Activated T-helper 17 cell treated with anti-CD3 and anti-CD28 coated beads, Interleukin-2, amount 50 U/mL, for 72 hours (primary cell): ENCODE data around the gene OR6C2. TPM values are rescaled to one million over a fixed set of nuclear protein-coding genes. Genes with fewer than 3 reads are reported as not detected.
"Not testable (repeated sequence)": the region's sequence is repeated elsewhere in the genome, so short reads cannot be mapped to it uniquely, and the experiment has no call there.

Experiments used
- ATAC-seq: fragments of 150-1000 bp; cut with Tn5 transposase; replicated peaks from 2 replicates; pipeline ENCODE4 v1.10.0; 2021; ENCODE audit warnings: mild to moderate bottlenecking, moderate library complexity
- H3K27ac Mint-ChIP-seq: one replicate; pipeline ENCODE4 v1.8.0; 2022; ENCODE audit warnings: mixed read lengths
- H3K27me3 Mint-ChIP-seq: one replicate; pipeline ENCODE4 v1.8.0; 2022; ENCODE audit warnings: mixed read lengths
- H3K36me3 Mint-ChIP-seq: one replicate; pipeline ENCODE4 v1.8.0; 2022; ENCODE audit warnings: low read depth, mild to moderate bottlenecking, mixed read lengths
- H3K4me1 Mint-ChIP-seq: one replicate; pipeline ENCODE4 v1.8.0; 2022; ENCODE audit warnings: mixed read lengths
- H3K4me3 Mint-ChIP-seq: one replicate; pipeline ENCODE4 v1.8.0; 2022; ENCODE audit warnings: mild to moderate bottlenecking, mixed read lengths
- H3K9me3 Mint-ChIP-seq: one replicate; pipeline ENCODE4 v1.8.0; 2022; ENCODE audit warnings: mixed read lengths
- total RNA-seq, 2 donors: library from RNA; stranded (reverse); gene quantifications; one replicate each; pipeline ENCODE4 v1.2.3, GENCODE V29; 2022

OR6C2 gene
- total RNA-seq, 2 donors from 2014 or later: not detected

GRCh38 chr12:55445357-55445756 lies 1.5 kb downstream of the OR6C2 start:
- ATAC-seq: no peak
- H3K9me3 Mint-ChIP-seq: peaks cover 5% of the 10 kb centered on the region
- no peak overlapping the region for H3K27ac Mint-ChIP-seq
- no peaks in the 10 kb centered on the region for H3K4me1 Mint-ChIP-seq
- peaks cover 12% of the 10 kb centered on the region for H3K27me3 Mint-ChIP-seq
- H3K36me3 Mint-ChIP-seq: no peaks in the 10 kb centered on the region
- H3K4me3 Mint-ChIP-seq: no peak overlapping the region

- no peaks in the 10 kb centered on the region for H3K4me1 Mint-ChIP-seq
- H3K36me3 Mint-ChIP-seq: no peaks in the 10 kb centered on the region
- no peak overlapping the region for H3K27ac Mint-ChIP-seq
- no peak overlapping the region for H3K4me3 Mint-ChIP-seq
- ATAC-seq: no peak
- no peaks in the 10 kb centered on the region for H3K9me3 Mint-ChIP-seq
- H3K27me3 Mint-ChIP-seq: peaks cover 11% of the 10 kb centered on the region
These were observed 2.5 kb downstream of the OR6C2 start for GRCh38 chr12:55446326-55446725.

- ATAC-seq: no peak
- no peak overlapping the region for H3K4me3 Mint-ChIP-seq
- no peak overlapping the region for H3K27ac Mint-ChIP-seq
- H3K27me3 Mint-ChIP-seq: peaks cover 21% of the 10 kb centered on the region
- H3K4me1 Mint-ChIP-seq: no peaks in the 10 kb centered on the region
- H3K36me3 Mint-ChIP-seq: no peaks in the 10 kb centered on the region
- H3K9me3 Mint-ChIP-seq: no peaks in the 10 kb centered on the region
These were observed 4.9 kb downstream of the OR6C2 start for GRCh38 chr12:55448825-55449224.

- not testable (repeated sequence) for H3K4me3 Mint-ChIP-seq, ATAC-seq, H3K27ac Mint-ChIP-seq, H3K4me1 Mint-ChIP-seq, H3K36me3 Mint-ChIP-seq, H3K9me3 Mint-ChIP-seq
- H3K27me3 Mint-ChIP-seq: peaks cover 31% of the 10 kb centered on the region
These were observed 21.1 kb downstream of the OR6C2 start for GRCh38 chr12:55464926-55465325.

- no peaks in the 10 kb centered on the region for H3K36me3 Mint-ChIP-seq
These were observed 24.0 kb downstream of the OR6C2 start for GRCh38 chr12:55467836-55468235.

GRCh38 chr12:55469291-55469690 lies 25.4 kb downstream of the OR6C2 start:
- H3K27ac Mint-ChIP-seq: no peak overlapping the region

More at GRCh38 chr12:55467836-55468235, 24.0 kb downstream of the OR6C2 start:
- H3K4me1 Mint-ChIP-seq: no peaks in the 10 kb centered on the region
- no peak overlapping the region for H3K4me3 Mint-ChIP-seq
- H3K9me3 Mint-ChIP-seq: no peaks in the 10 kb centered on the region
- peaks cover 20% of the 10 kb centered on the region for H3K27me3 Mint-ChIP-seq
- ATAC-seq: no peak
- no peak overlapping the region for H3K27ac Mint-ChIP-seq

GRCh38 chr12:55470088-55470829 lies 26.4 kb downstream of the OR6C2 start, which contains the start of gene OR6C70:
OR6C70 (minus strand) TSS chr12:55470138; CDS start chr12:55470138, 0 bp downstream.
- H3K4me1 Mint-ChIP-seq: no peaks in the 10 kb centered on the region
- no peak for ATAC-seq
- H3K4me3 Mint-ChIP-seq: no peak within 1 kb of the TSS
- H3K9me3 Mint-ChIP-seq: no peaks in the 10 kb centered on the region
- peaks cover 20% of the 10 kb centered on the region for H3K27me3 Mint-ChIP-seq
- no peaks in the 10 kb centered on the region for H3K36me3 Mint-ChIP-seq
- no peak within 1 kb of the TSS for H3K27ac Mint-ChIP-seq

More at GRCh38 chr12:55469291-55469690, 25.4 kb downstream of the OR6C2 start:
- Mint-ChIP-seq H3K4me1 (no peaks in the 10 kb centered on the region), H3K36me3 (no peaks in the 10 kb centered on the region), H3K4me3 (no peak overlapping the region), H3K27me3 (peaks cover 20% of the 10 kb centered on the region), H3K9me3 (no peaks in the 10 kb centered on the region)
- ATAC-seq: no peak

GRCh38 chr12:55472264-55472663 lies 28.4 kb downstream of the OR6C2 start:
- no peaks in the 10 kb centered on the region for H3K9me3 Mint-ChIP-seq
- no peak overlapping the region for H3K27ac Mint-ChIP-seq
- peaks cover 19% of the 10 kb centered on the region for H3K27me3 Mint-ChIP-seq
- H3K4me1 Mint-ChIP-seq: no peaks in the 10 kb centered on the region
- H3K36me3 Mint-ChIP-seq: no peaks in the 10 kb centered on the region
- no peak overlapping the region for H3K4me3 Mint-ChIP-seq
- ATAC-seq: no peak

GRCh38 chr12:55479136-55479535 lies 35.3 kb downstream of the OR6C2 start:
- ATAC-seq, H3K4me3 Mint-ChIP-seq, H3K27ac Mint-ChIP-seq, H3K9me3 Mint-ChIP-seq, H3K4me1 Mint-ChIP-seq, H3K36me3 Mint-ChIP-seq: not testable (repeated sequence)
- peaks cover 27% of the 10 kb centered on the region for H3K27me3 Mint-ChIP-seq

- H3K4me1 Mint-ChIP-seq, H3K9me3 Mint-ChIP-seq, H3K4me3 Mint-ChIP-seq, H3K36me3 Mint-ChIP-seq, ATAC-seq, H3K27ac Mint-ChIP-seq: not testable (repeated sequence)
- peaks cover 19% of the 10 kb centered on the region for H3K27me3 Mint-ChIP-seq
These were observed 40.4 kb downstream of the OR6C2 start for GRCh38 chr12:55484284-55484683.

- Mint-ChIP-seq H3K4me3 (no peak within 1 kb of the TSS), H3K27ac (no peak within 1 kb of the TSS), H3K9me3 (no peaks in the 10 kb centered on the region), H3K36me3 (no peaks in the 10 kb centered on the region), H3K27me3 (peaks cover 8% of the 10 kb centered on the region), H3K4me1 (no peaks in the 10 kb centered on the region)
- ATAC-seq: no peak
These were observed 48.2 kb downstream of the OR6C2 start, which contains the start of gene OR6C68 for GRCh38 chr12:55492078-55492477. OR6C68 (plus strand) TSS chr12:55492378; CDS start chr12:55492378, 0 bp downstream.

GRCh38 chr12:55495490-55495889 lies 51.6 kb downstream of the OR6C2 start:
- no peak for ATAC-seq
- no peak overlapping the region for H3K27ac Mint-ChIP-seq
- H3K9me3 Mint-ChIP-seq: no peaks in the 10 kb centered on the region
- no peaks in the 10 kb centered on the region for H3K36me3 Mint-ChIP-seq
- H3K4me3 Mint-ChIP-seq: no peak overlapping the region
- H3K27me3 Mint-ChIP-seq: peaks cover 11% of the 10 kb centered on the region
- H3K4me1 Mint-ChIP-seq: peaks cover 5% of the 10 kb centered on the region

GRCh38 chr12:55499231-55499630 lies 55.4 kb downstream of the OR6C2 start:
- no peaks in the 10 kb centered on the region for H3K9me3 Mint-ChIP-seq
- H3K4me3 Mint-ChIP-seq: no peak overlapping the region
- no peaks in the 10 kb centered on the region for H3K36me3 Mint-ChIP-seq
- H3K27ac Mint-ChIP-seq: no peak overlapping the region
- H3K4me1 Mint-ChIP-seq: peaks cover 5% of the 10 kb centered on the region
- H3K27me3 Mint-ChIP-seq: peaks cover 9% of the 10 kb centered on the region
- no peak for ATAC-seq

GRCh38 chr12:55499810-55500252 lies 56.0 kb downstream of the OR6C2 start:
- Mint-ChIP-seq H3K4me3 (no peak overlapping the region), H3K27me3 (peaks cover 9% of the 10 kb centered on the region), H3K9me3 (no peaks in the 10 kb centered on the region), H3K4me1 (peaks cover 5% of the 10 kb centered on the region), H3K27ac (no peak overlapping the region), H3K36me3 (no peaks in the 10 kb centered on the region)
- no peak for ATAC-seq

GRCh38 chr12:55501601-55502000 lies 57.7 kb downstream of the OR6C2 start:
- Mint-ChIP-seq H3K4me3 (no peak overlapping the region), H3K27ac (no peak overlapping the region), H3K27me3 (peaks cover 7% of the 10 kb centered on the region), H3K36me3 (no peaks in the 10 kb centered on the region), H3K9me3 (no peaks in the 10 kb centered on the region), H3K4me1 (peaks cover 5% of the 10 kb centered on the region)
- ATAC-seq: no peak
